GM21786 (cell line): Measurements from ENCODE around the gene NEURL1B.

Source experiments
- ATAC-seq: cut with Tn5 transposase; IDR thresholded peaks from one replicate; pipeline ENCODE4 v1.9.1; 2021; ENCODE audit not compliant: unreplicated experiment

Gene NEURL1B

GRCh38 chr5:172729588-172729987, 88.5 kb downstream of the NEURL1B start:
- ATAC-seq, result no peak

GRCh38 chr5:172730222-172730621, 89.2 kb downstream of the NEURL1B start:
- no peak for ATAC-seq

GRCh38 chr5:172730981-172731679, 90.1 kb downstream of the NEURL1B start:
- ATAC-seq, result no peak

- no peak for ATAC-seq
Measured at GRCh38 chr5:172731680-172732074, 90.6 kb downstream of the NEURL1B start.

- ATAC-seq, result no peak
Measured at GRCh38 chr5:172732201-172732865, 91.3 kb downstream of the NEURL1B start.

GRCh38 chr5:172733131-172733973, 92.3 kb downstream of the NEURL1B start:
- ATAC-seq, result no peak

GRCh38 chr5:172733974-172734346, 92.9 kb downstream of the NEURL1B start:
- ATAC-seq, result no peak

GRCh38 chr5:172735141-172735831, 94.2 kb downstream of the NEURL1B start:
- ATAC-seq, result no peak

GRCh38 chr5:172736508-172737135, 95.6 kb downstream of the NEURL1B start:
- ATAC-seq, result no peak

- no peak for ATAC-seq
Measured at GRCh38 chr5:172739375-172739774, 98.3 kb downstream of the NEURL1B start.

- no peak for ATAC-seq
Measured at GRCh38 chr5:172740428-172741205, 99.6 kb downstream of the NEURL1B start.
